GM21528 (cell line): ENCODE data around the gene ZNF30.
"Not testable (repeated sequence)": the region's sequence is repeated elsewhere in the genome, so short reads cannot be mapped to it uniquely, and the experiment has no call there.

Experiments used
- ATAC-seq: cut with Tn5 transposase; IDR thresholded peaks from one replicate; pipeline ENCODE4 v1.9.1; 2021; ENCODE audit warnings: mild to moderate bottlenecking, moderate library complexity; ENCODE audit not compliant: unreplicated experiment, low FRiP score

Gene ZNF30

DNA sequence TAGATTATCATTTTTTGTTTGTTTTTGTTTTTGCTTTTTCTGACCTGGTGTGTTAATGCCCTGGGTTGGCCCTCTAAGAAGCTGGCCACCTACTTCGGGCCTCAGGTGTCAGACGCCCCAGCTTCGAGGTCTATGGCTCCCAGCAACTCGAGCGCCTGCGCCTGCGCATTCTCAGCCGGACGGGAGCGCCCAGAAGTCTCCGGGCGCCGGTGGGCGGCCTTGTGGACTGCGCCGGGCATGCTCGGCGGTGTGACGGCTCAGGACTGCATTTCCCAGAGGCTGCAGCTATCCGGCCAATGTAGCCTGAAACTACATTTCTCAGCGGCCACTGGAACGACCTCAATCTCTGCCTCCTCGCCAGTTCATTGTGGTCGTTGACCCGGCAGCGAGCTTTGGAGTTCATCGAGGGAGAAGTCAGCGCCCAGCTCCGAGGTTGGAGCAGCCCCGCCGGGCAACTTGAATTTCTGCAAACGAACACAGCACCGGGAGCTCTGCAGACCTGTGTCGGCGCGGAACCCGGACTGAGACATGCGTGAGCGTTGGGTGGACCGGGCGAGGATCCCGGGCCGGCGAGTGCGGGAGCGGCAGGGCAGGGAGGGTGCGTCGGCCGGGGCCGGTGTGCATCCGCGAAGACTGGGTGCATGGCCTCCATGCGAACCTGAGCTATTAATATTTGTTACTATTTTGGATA, at the start of gene ZNF30:
ZNF30 (plus strand) TSS at position 219 of the 691 bp plus-strand sequence. CDS start 3,045 bp downstream, outside the sequence.
- ATAC-seq = peak; percentile 95

DNA sequence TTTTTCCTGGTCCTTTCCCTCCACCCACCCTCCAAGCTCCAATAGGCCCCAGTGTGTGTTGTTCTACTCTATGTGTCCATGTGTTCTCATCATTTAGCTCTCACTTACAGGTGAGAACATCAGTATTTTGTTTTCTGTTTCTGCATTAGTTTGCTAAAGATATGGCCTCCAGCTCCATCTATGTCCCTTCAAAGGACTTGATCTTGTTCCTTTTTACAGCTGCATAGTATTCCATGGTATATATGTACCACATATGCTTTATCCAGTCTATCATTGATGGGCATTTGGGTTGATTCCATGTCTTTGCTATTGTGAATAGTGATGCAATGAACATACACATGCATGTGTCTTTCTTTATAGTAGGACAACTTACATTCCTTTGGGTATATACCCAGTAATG, 47.1 kb upstream of the ZNF30 start:
- ATAC-seq = no peak

- ATAC-seq = no peak
These were observed 46.7 kb upstream of the ZNF30 start for GRCh38 chr19:34880034-34880433.

DNA sequence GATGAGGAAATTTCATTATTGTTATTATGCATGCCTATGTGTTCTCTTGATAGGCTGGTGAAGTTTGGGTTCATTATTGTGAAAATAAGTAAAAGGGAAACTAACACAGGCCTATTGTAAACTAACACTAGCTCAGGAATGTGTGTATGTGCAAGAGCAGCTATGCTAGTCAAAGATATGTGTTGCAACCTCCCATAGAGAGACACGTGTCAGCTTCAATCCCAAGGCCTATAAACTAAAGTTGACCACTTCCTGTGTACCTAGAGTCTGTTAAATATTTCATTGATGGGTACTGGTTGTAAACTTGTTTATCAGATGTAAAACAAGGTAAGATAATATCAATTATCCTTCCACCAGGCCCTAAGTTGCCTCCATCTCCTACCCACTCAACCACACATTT, 44.7 kb upstream of the ZNF30 start:
- no peak for ATAC-seq

GRCh38 chr19:34888091-34888490, 38.6 kb upstream of the ZNF30 start:
- ATAC-seq = no peak

DNA sequence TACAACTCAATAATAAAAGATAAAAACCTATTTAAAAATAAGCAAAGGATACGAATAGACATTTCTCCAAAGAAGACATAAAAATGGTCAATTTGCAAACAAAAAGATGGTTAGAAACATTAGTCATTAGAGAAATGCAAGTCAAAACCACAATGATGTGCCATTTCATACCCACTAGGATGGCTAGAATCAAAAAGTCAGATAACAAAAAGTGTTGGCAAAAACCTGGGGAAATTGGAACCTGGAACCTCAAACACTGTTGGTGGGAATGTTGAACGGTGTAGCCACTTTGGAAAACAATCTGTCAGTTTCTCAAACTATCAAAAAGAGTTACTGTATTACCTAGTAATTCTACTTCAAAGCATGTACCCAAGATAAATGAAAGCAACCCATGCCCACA, 26.5 kb upstream of the ZNF30 start:
- ATAC-seq = no peak

DNA sequence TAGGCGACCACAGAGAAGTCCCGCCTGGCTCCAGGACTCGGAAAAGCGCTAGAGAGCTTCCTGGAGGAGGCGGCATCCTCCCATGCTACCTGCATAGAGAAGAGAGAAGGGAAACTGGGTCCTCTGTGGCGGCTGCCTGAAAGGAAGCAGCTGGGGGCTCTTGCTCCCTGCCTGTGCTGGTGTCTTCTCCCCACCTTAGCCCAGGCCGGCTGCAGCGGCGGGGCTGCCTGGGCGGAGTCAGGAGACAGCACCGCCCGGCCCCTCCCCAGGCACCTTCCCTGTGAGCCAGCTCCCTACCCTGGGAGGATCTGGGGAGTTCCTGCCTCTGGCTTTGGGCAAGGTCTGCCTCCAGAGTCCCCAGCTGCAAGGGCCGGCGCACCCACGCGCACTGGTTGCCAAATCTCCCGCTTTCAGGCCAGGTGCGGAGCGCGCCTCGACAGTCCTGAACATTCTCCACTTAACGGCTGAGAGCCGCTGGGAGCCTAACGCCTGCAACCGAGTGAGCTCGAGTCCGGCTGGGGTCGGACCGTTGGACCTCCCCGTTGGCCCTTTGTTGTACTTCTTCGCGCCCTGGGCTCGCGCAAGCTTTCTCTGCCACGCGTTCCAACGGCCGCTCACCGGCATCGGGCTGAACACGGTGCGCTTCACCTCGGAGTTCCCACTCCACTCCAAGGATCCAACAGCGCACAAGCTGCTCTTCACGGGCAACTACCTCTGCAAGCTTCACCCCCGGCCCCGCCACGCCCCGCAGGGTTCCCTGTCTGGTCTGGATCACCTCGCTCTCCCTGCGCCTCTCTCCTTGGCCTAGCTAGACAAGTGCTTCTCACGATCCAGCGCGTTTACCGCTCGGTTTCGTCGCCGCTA, 21.8 kb upstream of the ZNF30 start:
- ATAC-seq = no peak

- no peak for ATAC-seq
These were observed 15.9 kb upstream of the ZNF30 start for GRCh38 chr19:34910770-34911169.

GRCh38 chr19:34917144-34917543, 9.6 kb upstream of the ZNF30 start:
- ATAC-seq = not testable (repeated sequence)

DNA sequence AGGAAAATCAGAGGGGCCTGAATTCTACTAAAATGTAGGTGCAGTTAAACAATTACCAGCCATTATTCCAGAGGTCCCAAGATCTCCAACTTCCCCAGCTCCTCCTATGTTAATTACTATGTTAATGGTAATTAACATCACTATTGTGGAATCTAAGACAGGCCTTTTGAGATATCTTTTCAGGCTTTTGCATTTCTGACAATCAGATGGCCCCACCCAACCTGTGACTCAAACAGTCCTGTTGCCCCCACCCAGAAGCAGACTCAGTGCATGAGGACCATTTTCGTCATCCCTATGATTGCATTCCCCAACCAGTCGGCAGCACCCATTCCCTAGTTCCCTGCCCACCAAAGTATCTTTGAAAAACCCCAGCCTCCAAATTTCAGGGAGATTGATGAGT, 8.5 kb upstream of the ZNF30 start:
- no peak for ATAC-seq

- ATAC-seq = not testable (repeated sequence)
These were observed 6.5 kb upstream of the ZNF30 start for GRCh38 chr19:34920090-34920786.

DNA sequence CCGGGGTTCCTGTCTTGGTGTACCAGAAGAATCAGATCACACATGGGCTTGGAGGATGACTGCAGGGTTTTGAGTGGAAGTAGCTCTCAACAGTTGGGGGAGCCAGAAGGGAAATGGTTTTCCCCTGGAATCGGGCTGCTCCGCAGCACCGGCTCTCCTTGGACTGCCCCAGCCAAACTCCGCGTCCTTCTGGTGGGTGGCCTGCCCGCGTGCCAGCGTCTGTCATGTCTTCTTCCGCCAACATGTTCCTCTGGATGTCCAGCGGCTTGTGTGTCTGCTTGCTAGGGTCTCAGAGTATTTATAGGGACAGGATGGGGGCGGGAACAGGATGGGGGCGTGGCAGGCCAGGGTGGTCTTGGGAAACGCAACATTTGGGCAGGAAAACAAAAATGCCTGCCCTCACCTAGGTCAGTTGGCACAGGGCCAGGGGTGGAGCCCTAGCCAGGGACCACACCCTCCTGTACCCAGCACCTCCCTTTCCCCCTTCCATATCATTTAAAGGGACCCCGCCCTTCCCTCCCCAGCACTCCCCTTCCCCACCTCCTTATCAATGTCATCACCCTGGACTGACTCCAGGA, 1.3 kb upstream of the ZNF30 start:
- no peak for ATAC-seq

DNA sequence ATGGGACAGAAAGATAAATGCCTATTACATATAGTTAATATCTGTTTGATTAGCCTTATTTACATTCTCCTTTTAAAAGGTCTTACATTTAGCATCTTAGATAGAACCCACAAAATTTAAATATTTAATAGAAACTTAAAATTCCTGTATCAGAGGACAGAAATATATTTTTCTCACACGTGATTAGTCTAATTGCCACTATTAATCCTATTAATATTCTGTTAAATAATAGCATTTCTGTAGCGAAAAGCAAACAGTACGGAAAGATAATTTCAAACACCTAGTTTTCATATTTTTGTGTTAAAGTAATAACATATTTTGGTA, 380 bp upstream of the ZNF30 start:
- ATAC-seq = no peak

- ATAC-seq = no peak
These were observed 5.8 kb downstream of the ZNF30 start for GRCh38 chr19:34932494-34932893.

DNA sequence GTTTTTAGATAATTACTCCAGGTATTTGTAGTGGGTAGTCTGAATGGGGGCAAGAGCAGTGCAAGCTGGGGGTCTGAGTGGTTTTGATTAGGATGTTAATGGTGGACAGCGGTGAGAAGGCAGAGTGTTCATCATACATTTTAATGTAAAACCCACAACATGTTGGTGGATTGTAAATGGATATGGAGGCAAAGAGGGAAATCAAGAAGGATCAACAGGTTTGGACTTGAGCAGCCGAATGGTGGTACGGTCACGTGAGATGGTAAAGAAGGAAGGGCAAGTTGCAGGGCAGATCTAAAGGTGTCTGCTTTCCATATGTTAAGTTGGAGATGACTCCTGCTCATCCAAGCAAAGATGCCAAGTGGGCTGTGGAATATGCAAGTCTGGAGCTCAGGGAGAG, 9.5 kb downstream of the ZNF30 start:
- ATAC-seq = no peak

GRCh38 chr19:34938886-34939285, 12.2 kb downstream of the ZNF30 start:
- no peak for ATAC-seq

- no peak for ATAC-seq
These were observed 17.3 kb downstream of the ZNF30 start for GRCh38 chr19:34943861-34944573.

GRCh38 chr19:34953092-34953491, 26.4 kb downstream of the ZNF30 start:
- no peak for ATAC-seq

GRCh38 chr19:34957830-34958751, 31.4 kb downstream of the ZNF30 start:
- no peak for ATAC-seq
